C4-2B (cell line): ENCODE results near the gene R3HDML.

ENCODE experiments used
- H3K27ac ChIP-seq: fragments of 450-650 bp; 2 replicates; pipeline ENCODE4 v1.5.1; 2017
- ZFX ChIP-seq: fragments of 450-650 bp; IDR thresholded peaks from 2 replicates; pipeline ENCODE4 v1.6.1; 2017
- TF ChIP-seq, protein P1 (sequence below): fragments of 450-650 bp; conservative IDR thresholded peaks from 2 replicates; pipeline ENCODE4 v1.5.1; 2017; ENCODE audit warnings: mild to moderate bottlenecking

The R3HDML gene

DNA sequence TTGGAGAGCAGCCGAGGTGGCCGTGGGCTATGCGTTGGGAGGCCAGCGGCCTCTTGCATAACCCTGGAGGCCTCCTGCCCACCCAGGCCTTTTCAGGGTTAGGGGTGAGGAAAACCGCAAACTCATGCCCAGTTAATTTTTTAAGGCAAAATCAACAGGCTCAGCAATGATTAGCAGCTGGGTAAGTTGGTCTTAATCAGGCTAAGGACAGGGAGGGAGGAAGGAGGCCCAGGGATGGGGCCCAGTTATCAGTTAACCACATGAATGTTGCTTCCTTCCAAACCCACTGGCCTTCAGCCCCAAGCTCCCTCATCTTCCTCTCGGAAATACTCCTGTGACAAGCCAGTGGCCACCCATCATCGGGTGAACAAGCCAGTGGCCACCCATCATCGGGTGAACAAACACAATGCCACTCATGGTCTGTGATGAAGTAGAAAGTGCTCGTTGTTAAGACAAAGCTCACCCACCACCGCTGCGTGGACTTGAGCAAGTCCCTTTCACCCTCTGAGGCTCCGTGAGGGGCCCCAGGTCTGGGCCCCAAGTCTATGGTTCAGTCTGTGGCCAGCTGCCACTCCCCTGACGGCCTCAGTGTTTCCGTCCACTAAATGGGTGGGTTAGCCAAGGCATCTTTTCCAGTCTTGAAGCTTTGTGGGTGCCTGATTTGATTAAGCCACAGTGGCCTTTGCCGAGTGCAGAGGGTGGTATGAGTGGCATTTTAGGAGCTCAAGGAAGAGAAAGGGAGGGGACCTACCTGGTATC is 58.0 kb downstream of the R3HDML start:
- no peak overlapping the region for H3K27ac ChIP-seq

DNA sequence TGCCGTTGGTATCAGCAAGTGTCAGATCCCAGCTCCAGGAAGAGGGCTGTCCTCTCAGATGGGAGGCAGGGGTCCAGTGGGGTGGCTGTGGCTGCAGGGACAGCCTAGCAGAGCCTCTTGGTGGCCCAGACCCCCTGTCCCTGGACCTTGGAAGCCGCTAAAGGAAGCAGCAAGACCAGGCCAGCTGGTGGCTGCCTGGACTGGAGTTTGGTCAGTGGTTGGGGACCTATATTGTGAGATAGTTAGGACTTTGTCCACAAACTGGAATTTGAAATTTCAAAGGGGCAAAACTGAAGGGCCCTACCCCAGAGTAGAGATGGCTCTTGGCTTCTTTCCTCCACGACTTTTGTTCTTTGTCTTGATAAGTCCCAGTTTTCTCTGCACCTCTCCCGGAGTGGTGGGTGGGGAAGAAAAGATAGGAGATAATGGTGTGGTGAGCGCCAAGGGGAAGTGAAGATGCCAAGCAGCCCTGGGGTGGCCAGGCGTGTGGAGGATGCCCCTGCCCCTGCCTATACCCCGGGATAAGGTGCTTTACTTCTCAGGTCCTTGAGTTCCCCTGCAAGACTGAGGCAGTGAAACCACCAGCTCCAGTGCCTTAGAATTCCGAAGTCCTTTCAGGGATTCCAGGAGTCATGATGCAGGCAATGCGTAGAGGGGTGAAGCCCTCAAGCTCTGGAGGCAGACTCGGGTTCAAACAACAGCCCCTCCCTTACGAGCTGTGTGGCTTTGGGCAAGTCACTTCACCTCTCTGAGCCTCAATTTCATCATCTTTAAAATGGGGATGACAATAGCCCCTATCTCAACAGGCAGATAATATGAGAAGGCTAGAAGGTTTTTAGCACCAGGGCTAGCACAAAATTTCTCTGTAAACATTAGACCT is 58.9 kb downstream of the R3HDML start:
- TF ChIP-seq ZFX, result no peak
- TF ChIP-seq, protein P1, sequence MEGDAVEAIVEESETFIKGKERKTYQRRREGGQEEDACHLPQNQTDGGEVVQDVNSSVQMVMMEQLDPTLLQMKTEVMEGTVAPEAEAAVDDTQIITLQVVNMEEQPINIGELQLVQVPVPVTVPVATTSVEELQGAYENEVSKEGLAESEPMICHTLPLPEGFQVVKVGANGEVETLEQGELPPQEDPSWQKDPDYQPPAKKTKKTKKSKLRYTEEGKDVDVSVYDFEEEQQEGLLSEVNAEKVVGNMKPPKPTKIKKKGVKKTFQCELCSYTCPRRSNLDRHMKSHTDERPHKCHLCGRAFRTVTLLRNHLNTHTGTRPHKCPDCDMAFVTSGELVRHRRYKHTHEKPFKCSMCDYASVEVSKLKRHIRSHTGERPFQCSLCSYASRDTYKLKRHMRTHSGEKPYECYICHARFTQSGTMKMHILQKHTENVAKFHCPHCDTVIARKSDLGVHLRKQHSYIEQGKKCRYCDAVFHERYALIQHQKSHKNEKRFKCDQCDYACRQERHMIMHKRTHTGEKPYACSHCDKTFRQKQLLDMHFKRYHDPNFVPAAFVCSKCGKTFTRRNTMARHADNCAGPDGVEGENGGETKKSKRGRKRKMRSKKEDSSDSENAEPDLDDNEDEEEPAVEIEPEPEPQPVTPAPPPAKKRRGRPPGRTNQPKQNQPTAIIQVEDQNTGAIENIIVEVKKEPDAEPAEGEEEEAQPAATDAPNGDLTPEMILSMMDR, result no peak
- H3K27ac ChIP-seq, result no peak overlapping the region

More for the DNA sequence above, 58.0 kb downstream of the R3HDML start:
- TF ChIP-seq, protein P1, result no peak
- TF ChIP-seq ZFX, result no peak

DNA sequence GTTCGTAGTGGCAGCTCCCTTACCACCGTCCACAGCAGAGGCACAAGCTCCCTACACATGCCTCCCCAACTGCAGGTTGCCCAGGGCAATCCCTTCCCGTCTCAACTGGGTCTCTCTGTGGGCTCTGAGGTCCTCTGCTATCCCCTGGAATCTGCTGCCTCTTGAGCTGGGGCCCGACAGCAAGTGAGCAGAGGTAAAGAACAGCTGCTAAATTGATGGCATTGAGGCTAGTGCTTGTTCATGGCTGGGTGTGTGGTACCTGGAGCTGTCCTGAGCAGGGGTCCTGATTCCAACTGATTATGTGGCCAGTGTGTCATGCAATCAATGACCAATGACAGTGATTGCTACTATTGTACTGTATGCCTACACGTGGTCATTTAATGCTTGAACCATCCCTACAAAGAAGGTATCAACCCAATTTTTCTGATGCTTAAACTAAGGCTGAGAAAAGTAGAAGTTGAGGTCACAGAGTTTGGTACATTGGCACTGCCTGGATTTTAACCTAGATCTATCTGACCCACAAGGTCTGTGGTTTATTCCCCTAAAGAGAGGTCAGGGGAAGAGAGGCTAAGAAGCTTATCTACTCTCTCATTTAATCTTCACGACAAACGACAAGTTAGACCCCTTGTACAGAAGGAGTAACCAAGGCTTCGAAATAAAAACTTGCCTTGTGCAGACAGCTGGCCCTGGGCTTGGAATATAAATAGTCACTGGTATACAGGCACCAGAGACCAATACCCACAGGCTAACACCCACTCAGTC is 59.7 kb downstream of the R3HDML start:
- H3K27ac ChIP-seq, result no peak overlapping the region
- no peak for TF ChIP-seq ZFX
- TF ChIP-seq, protein P1, result no peak

DNA sequence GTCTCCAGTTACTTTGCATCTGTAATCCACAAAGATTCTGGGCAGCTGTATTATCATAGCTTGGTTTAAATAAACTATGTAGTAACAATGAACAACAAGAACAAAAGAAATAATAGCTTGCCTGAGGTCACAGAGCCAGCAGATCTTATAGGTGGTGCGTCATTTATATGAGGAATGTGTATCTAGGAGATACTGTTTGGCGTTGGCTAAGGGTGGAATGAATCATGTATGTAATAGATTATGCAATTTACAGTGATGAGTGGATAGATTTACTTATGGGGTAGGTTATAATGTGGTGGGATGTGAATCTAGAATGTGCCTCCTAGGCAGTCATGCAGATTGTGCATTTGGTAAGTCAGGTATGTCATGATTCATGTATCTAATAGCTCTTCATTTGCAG is 61.5 kb downstream of the R3HDML start:
- no peak overlapping the region for H3K27ac ChIP-seq
- TF ChIP-seq ZFX, result no peak
- TF ChIP-seq, protein P1, result no peak

DNA sequence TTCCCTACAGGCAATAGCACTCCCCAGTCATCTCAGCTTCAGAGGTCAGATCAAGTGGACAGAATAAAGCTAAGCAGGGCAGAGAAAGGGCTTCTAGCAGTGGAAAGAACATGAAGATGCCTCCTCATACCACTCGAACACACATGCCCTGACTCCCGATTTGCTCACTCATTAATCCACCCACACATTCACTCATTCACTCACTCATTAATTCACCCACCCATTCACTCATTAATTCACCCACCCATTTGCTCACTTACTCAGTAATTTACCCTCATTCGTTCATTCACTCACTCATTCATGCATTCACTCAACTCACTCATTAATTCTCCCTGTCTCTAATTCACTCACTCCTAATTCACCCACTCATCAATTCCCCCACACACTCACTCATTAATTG is 62.6 kb downstream of the R3HDML start:
- no peak overlapping the region for H3K27ac ChIP-seq
- no peak for TF ChIP-seq ZFX
- TF ChIP-seq, protein P1, result no peak

DNA sequence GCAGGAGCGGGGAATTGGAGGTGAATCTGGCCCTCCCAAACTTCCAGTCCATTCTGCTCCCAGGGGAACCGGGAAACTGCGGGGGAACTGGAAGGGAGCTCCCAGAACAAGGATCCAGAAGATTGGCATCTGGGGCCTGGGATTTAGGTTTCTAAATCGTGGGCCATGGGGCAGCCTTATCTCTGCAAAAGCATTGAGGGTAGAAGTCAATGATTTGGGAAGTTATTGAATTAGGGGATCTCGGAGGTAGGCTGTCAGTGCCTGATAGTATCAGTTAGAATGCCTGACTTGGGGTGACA is 63.8 kb downstream of the R3HDML start:
- no peak overlapping the region for H3K27ac ChIP-seq
- TF ChIP-seq, protein P1, result no peak
- TF ChIP-seq ZFX, result no peak
